HUES64 (cell line): Measurements from ENCODE around the gene PAQR8. TPM values are rescaled to one million over a fixed set of nuclear protein-coding genes. Genes with fewer than 3 reads are reported as not detected.
A peak's percentile ranks its signal among the peaks of the same experiment; 100 is the strongest.

Experiments used
- H3K27ac ChIP-seq: 2 replicates; pipeline ENCODE4 v1.7.0; 2013; ENCODE audit warnings: low read depth, low read length, inconsistent platforms
- H3K27me3 ChIP-seq: 2 replicates; pipeline ENCODE4 v1.6.1; 2013; ENCODE audit warnings: mild to moderate bottlenecking, low read length; ENCODE audit not compliant: insufficient read depth
- H3K36me3 ChIP-seq: 2 replicates; pipeline ENCODE4 v1.6.1; 2013; ENCODE audit warnings: mild to moderate bottlenecking, low read length; ENCODE audit not compliant: insufficient read depth
- H3K4me1 ChIP-seq: 2 replicates; pipeline ENCODE4 v1.6.1; 2013; ENCODE audit warnings: mild to moderate bottlenecking, low read length, moderate library complexity; ENCODE audit not compliant: insufficient read depth
- H3K4me3 ChIP-seq: 2 replicates; pipeline ENCODE4 v1.5.1; 2013; ENCODE audit warnings: mild to moderate bottlenecking, low read length, moderate library complexity
- H3K9ac ChIP-seq: 2 replicates; pipeline ENCODE4 v1.6.1; 2013; ENCODE audit warnings: mild to moderate bottlenecking, low read depth, low read length
- H3K9me3 ChIP-seq: 2 replicates; pipeline ENCODE4 v1.6.1; 2013; ENCODE audit warnings: low read depth, low read length; ENCODE audit not compliant: insufficient read depth
- WGBS: fragments of 150-250, 120-280 bp; methylation state at CpG from one replicate; pipeline ENCODE4 v1.1.7; 2013; ENCODE audit warnings: missing lambda C conversion rate; 5-methylcytosine and 5-hydroxymethylcytosine counted together
- polyA plus RNA-seq, 2 experiments: library from polyadenylated mRNA; stranded (reverse); fragments of 50-300 nt; gene quantifications; one replicate each; pipeline ENCODE4 v1.2.3, GENCODE V29; 2013

Gene PAQR8, protein sequence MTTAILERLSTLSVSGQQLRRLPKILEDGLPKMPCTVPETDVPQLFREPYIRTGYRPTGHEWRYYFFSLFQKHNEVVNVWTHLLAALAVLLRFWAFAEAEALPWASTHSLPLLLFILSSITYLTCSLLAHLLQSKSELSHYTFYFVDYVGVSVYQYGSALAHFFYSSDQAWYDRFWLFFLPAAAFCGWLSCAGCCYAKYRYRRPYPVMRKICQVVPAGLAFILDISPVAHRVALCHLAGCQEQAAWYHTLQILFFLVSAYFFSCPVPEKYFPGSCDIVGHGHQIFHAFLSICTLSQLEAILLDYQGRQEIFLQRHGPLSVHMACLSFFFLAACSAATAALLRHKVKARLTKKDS
- 5.4 TPM for polyA plus RNA-seq (2013, experiment 1 of 2)
- polyA plus RNA-seq (2013, experiment 2 of 2) = 7.7 TPM

GRCh38 chr6:52361945-52362442 lies at the start of gene PAQR8:
Gene PAQR8 (plus strand): TSS chr6:52362151. CDS start chr6:52403214, 41,063 bp downstream.
- under 1% methylated on average over 69 of the region's 69 CpGs for WGBS
- H3K27me3 ChIP-seq = peaks cover 19% of the 10 kb centered on the region
- no peak within 1 kb of the TSS for H3K27ac ChIP-seq

DNA sequence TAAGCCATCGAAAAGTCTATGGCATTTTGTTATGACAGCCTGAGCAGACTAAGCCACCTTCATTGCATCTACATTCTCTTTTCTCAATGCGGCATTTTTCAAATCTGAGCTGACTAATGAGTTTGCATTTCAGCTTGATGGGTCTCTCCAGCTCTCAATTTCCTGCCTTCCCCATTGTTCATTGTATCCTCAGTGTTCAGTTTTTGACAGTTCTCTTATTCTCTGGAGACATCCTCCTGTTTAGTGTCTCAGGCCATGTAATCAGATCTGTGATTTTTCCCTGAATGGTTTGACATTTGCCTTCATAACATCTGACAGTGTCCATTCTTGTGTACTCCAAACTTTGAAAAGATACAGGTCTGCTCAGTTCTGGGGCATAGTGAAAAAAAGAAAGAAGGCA lies 49.5 kb upstream of the PAQR8 start:
- Histone ChIP-seq H3K4me1 (no peaks in the 10 kb centered on the region), H3K4me3 (no peak overlapping the region), H3K27ac (no peak overlapping the region), H3K36me3 (no peaks in the 10 kb centered on the region), H3K27me3 (no peaks in the 10 kb centered on the region), H3K9ac (no peak overlapping the region), H3K9me3 (no peaks in the 10 kb centered on the region)
- 95% methylated on average over 2 of the region's 2 CpGs for WGBS

More at GRCh38 chr6:52361945-52362442, at the start of gene PAQR8:
- Histone ChIP-seq H3K4me1 (peaks cover 16% of the 10 kb centered on the region; the same call in 1 of the 2 replicates), H3K4me3 (peak within 1 kb of the TSS; percentile 85), H3K9me3 (no peaks in the 10 kb centered on the region), H3K9ac (peak within 1 kb of the TSS; percentile 64), H3K36me3 (peaks cover 3% of the 10 kb centered on the region; the same call in 1 of the 2 replicates)

DNA sequence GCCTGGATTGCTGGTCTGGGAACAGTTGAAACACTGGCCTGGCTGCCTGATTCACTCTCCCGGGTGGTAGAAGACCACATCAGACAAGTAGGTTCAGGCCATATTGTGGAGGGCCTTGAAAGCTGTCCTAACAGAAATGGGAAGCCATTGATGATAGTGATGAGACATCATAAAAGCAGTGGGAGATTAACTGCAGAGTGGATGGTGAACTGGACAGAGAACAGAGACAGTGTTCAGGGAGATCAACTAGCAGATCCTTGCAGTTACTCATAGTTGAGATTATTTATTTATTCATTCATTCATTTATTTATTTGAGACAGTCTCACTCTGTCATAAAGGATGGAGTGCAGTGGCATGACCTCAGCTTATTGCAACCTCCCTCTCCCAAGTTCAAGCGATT lies 47.2 kb upstream of the PAQR8 start:
- H3K4me1 ChIP-seq = no peaks in the 10 kb centered on the region; the same call in 1 of the 2 replicates
- no peak overlapping the region for H3K4me3 ChIP-seq
- 91% methylated on average over 2 of the region's 2 CpGs for WGBS
- H3K27me3 ChIP-seq = no peaks in the 10 kb centered on the region
- no peak overlapping the region for H3K27ac ChIP-seq
- no peak overlapping the region for H3K9ac ChIP-seq
- no peaks in the 10 kb centered on the region for H3K9me3 ChIP-seq
- H3K36me3 ChIP-seq = no peaks in the 10 kb centered on the region

DNA sequence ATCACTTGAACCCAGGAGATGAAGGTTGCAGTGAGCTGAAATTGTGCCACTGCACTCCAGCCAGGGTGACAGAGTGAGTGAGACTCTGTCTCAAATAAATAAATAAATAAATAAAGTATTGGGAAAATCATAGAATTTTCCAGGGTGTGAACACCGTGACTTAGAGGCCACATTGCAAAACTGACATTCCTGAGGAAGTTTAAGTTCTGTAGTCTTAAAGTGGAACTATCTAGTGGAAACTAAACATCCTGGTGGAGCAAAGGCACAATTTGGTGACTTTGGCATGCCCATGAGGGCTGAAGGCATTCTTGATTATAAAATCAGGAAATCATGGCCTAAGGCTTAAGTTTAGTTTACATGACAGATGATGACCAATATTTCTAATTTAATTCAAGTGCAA lies 44.7 kb upstream of the PAQR8 start:
- no peaks in the 10 kb centered on the region for H3K36me3 ChIP-seq
- H3K9ac ChIP-seq = no peak overlapping the region
- no peak overlapping the region for H3K27ac ChIP-seq
- H3K27me3 ChIP-seq = no peaks in the 10 kb centered on the region
- H3K9me3 ChIP-seq = no peaks in the 10 kb centered on the region
- WGBS = 94% methylated on average over 1 of the region's 1 CpG
- H3K4me1 ChIP-seq = no peaks in the 10 kb centered on the region; the same call in 1 of the 2 replicates
- H3K4me3 ChIP-seq = no peak overlapping the region

GRCh38 chr6:52317841-52318581 lies 43.9 kb upstream of the PAQR8 start:
- no peaks in the 10 kb centered on the region for H3K27me3 ChIP-seq
- H3K9me3 ChIP-seq = no peaks in the 10 kb centered on the region
- H3K4me3 ChIP-seq = no peak overlapping the region
- H3K27ac ChIP-seq = no peak overlapping the region
- H3K9ac ChIP-seq = no peak overlapping the region
- no peaks in the 10 kb centered on the region for H3K36me3 ChIP-seq
- 75% methylated on average over 4 of the region's 4 CpGs for WGBS
- no peaks in the 10 kb centered on the region; the same call in 1 of the 2 replicates for H3K4me1 ChIP-seq

DNA sequence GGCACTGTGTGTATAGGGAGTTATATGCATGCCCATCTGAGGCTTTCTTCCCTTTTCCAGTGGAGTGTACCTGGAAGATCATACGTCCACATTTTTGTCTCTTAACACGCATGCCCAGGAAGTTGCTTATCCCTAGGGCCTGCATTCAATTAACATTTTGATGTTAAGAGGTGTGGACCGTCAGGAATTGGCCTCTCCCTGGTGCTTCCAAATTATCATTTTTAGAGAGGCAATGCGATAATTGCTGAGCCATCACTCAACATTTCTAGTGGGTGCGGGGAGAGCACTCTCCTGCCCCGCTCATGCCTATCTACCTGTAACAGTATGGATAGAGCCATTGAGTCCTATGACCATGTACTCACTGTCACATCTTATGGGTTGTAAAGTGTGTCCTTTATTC lies 37.8 kb upstream of the PAQR8 start:
- H3K27me3 ChIP-seq = no peaks in the 10 kb centered on the region
- no peaks in the 10 kb centered on the region for H3K36me3 ChIP-seq
- 95% methylated on average over 6 of the region's 6 CpGs for WGBS
- H3K9ac ChIP-seq = no peak overlapping the region
- H3K4me1 ChIP-seq = peaks cover 15% of the 10 kb centered on the region
- H3K4me3 ChIP-seq = no peak overlapping the region
- H3K9me3 ChIP-seq = no peaks in the 10 kb centered on the region
- H3K27ac ChIP-seq = no peak overlapping the region

DNA sequence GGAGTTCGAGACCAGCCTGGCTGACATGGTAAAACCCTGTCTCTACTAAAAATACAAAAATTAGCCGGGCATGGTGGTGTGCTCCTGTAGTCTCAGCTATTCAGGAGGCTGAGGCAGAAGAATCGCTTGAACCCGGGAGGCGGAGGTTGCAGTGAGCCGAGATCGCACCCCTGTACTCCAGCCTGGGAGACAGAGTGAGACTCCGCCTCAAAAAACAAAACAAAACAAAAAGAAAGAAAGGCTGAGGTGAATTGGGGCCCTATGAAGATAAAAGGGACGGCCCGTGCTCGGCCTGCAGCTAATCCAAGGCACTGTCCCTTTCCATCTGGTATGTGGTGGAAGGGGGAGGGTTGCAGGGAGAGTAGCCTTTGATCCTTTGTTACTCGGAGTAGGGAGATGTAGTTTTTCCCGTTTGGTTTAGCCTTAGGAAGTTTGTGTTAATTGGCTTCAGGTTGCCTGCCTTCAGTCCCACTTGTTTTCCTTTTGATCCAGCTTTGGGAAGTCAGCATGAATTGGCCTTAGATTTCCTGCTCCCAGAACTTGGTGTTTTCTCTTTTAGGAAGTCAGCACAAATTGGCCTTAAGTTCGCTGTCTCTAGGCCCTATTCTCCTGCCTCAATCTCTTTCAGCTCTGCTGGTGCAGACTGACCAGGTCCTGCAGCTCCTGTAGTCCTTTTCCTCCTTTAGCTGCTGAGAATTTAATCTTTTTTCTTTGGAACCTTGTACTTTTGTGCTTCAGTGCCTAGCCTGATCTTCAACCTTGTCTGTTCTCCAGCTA lies 36.1 kb upstream of the PAQR8 start:
- Histone ChIP-seq H3K27ac (peak overlapping the region; percentile 73), H3K4me3 (0 out of 2 replicates have a peak overlapping the region, but pooled peaks have one; percentile 2), H3K4me1 (peaks cover 20% of the 10 kb centered on the region), H3K9ac (peak overlapping the region; percentile 9; the same call in 1 of the 2 replicates), H3K27me3 (no peaks in the 10 kb centered on the region), H3K9me3 (no peaks in the 10 kb centered on the region), H3K36me3 (no peaks in the 10 kb centered on the region)
- WGBS = 27% methylated on average over 13 of the region's 14 CpGs

- Histone ChIP-seq H3K9me3 (no peaks in the 10 kb centered on the region), H3K36me3 (no peaks in the 10 kb centered on the region), H3K4me3 (0 out of 2 replicates have a peak overlapping the region, but pooled peaks have one; percentile 2), H3K27ac (peak overlapping the region; percentile 73), H3K4me1 (peaks cover 20% of the 10 kb centered on the region), H3K9ac (0 out of 2 replicates have a peak overlapping the region, but pooled peaks have one; percentile 9), H3K27me3 (no peaks in the 10 kb centered on the region)
- WGBS = 84% methylated on average over 3 of the region's 3 CpGs
Observed at GRCh38 chr6:52326540-52327364, 35.2 kb upstream of the PAQR8 start.

DNA sequence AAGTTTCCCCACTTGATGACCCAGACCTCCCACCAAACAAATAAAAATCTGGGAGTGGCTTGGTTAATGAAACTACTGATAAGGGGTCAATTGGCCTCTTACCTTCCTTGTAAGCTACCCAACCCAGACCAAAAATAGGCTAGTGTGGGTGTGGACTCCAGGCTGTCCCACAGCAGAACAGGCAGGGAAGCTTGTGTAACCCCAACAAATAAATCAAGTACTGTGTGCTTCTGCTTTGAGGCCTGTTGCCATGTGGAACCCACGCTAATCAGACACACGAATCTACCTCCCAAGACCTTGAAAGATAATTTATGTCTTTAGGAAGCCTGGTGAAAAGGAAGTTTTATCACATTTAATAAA lies 33.7 kb upstream of the PAQR8 start:
- WGBS = 100% methylated on average over 1 of the region's 2 CpGs
- Histone ChIP-seq H3K36me3 (no peaks in the 10 kb centered on the region), H3K27ac (no peak overlapping the region), H3K4me3 (no peak overlapping the region), H3K9me3 (no peaks in the 10 kb centered on the region), H3K4me1 (peaks cover 20% of the 10 kb centered on the region), H3K27me3 (no peaks in the 10 kb centered on the region), H3K9ac (no peak overlapping the region)

- H3K27me3 ChIP-seq = no peaks in the 10 kb centered on the region
- H3K4me1 ChIP-seq = peaks cover 20% of the 10 kb centered on the region
- H3K9me3 ChIP-seq = no peaks in the 10 kb centered on the region
- H3K36me3 ChIP-seq = no peaks in the 10 kb centered on the region
- no peak overlapping the region for H3K4me3 ChIP-seq
- no peak overlapping the region for H3K27ac ChIP-seq
- no peak overlapping the region for H3K9ac ChIP-seq
- 91% methylated on average over 1 of the region's 2 CpGs for WGBS
Observed at GRCh38 chr6:52328729-52329128, 33.2 kb upstream of the PAQR8 start.
